Keratinocyte (primary cell): ENCODE data around the gene OR51F2. TPM values are rescaled to one million over a fixed set of nuclear protein-coding genes. Genes with fewer than 3 reads are reported as not detected.
A peak's percentile ranks its signal among the peaks of the same experiment; 100 is the strongest.

ENCODE experiments used
- DNase-seq: peaks from one replicate; pipeline ENCODE4 v3.0.0-alpha.2; 2011; ENCODE audit warnings: low read depth, missing footprints, low spot score
- FAIRE-seq: peaks from 2 replicates; lab custom pipeline; 2011; peaks lifted over from hg19 to GRCh38; lab: Jason Lieb, UNC
- H2AFZ ChIP-seq: 2 replicates; pipeline ENCODE4 v1.6.0; 2012; ENCODE audit warnings: low read length, control low read depth, inconsistent platforms; ENCODE audit not compliant: control insufficient read depth
- H3K27ac ChIP-seq: 2 replicates; pipeline ENCODE4 v1.5.1; 2011; ENCODE audit warnings: low read length; ENCODE audit not compliant: control insufficient read depth, insufficient read depth
- H3K27me3 ChIP-seq: 3 replicates; pipeline ENCODE4 v1.6.0; 2011; ENCODE audit warnings: low read length; ENCODE audit not compliant: control insufficient read depth, insufficient read depth; ENCODE audit errors: extremely low read depth
- H3K36me3 ChIP-seq, 2 experiments: 2 replicates in 1 of 2; 3 replicates in 1 of 2; pipeline ENCODE4 v1.5.1; 2011; ENCODE audit warnings: low read length in 2 of 2, mild to moderate bottlenecking in 1 of 2; ENCODE audit not compliant: control insufficient read depth in 2 of 2, insufficient read depth in 2 of 2; ENCODE audit errors: extremely low read depth in 1 of 2
- H3K4me1 ChIP-seq: 3 replicates; pipeline ENCODE4 v1.5.1; 2011; ENCODE audit warnings: low read length; ENCODE audit not compliant: control insufficient read depth, insufficient read depth; ENCODE audit errors: extremely low read depth
- H3K4me2 ChIP-seq: 3 replicates; pipeline ENCODE4 v1.6.0; 2011; ENCODE audit warnings: low read depth, low read length; ENCODE audit not compliant: control insufficient read depth, insufficient read depth; ENCODE audit errors: extremely low read depth
- H3K4me3 ChIP-seq, 3 experiments: fragments of 200-600 bp in 1 of 3; sonication (generic) in 1 of 3; 2 replicates in 2 of 3; 3 replicates in 1 of 3; pipeline ENCODE4 v1.5.1; 2011 to 2016; ENCODE audit warnings: low read length in 3 of 3, mild to moderate bottlenecking in 3 of 3, control low read depth in 2 of 3, inconsistent platforms in 1 of 3, low read depth in 1 of 3, mixed read lengths in 1 of 3, mixed run types in 1 of 3, moderate library complexity in 1 of 3; ENCODE audit not compliant: control insufficient read depth in 2 of 3, insufficient read depth in 2 of 3; ENCODE audit errors: extremely low read depth in 1 of 3
- H3K79me2 ChIP-seq: 2 replicates; pipeline ENCODE4 v1.6.0; 2012; ENCODE audit warnings: low read length; ENCODE audit not compliant: control insufficient read depth, insufficient read depth
- H3K9ac ChIP-seq: 3 replicates; pipeline ENCODE4 v1.6.0; 2011; ENCODE audit warnings: low read length; ENCODE audit not compliant: control insufficient read depth, insufficient read depth; ENCODE audit errors: extremely low read depth
- H3K9me1 ChIP-seq: 3 replicates; pipeline ENCODE4 v1.6.0; 2011; ENCODE audit warnings: low read length; ENCODE audit not compliant: control insufficient read depth, insufficient read depth; ENCODE audit errors: extremely low read depth
- H3K9me3 ChIP-seq: 2 replicates; pipeline ENCODE4 v1.5.1; 2012; ENCODE audit warnings: low read depth, low read length; ENCODE audit not compliant: control insufficient read depth
- H4K20me1 ChIP-seq: 3 replicates; pipeline ENCODE4 v1.6.0; 2011; ENCODE audit warnings: low read length; ENCODE audit not compliant: control insufficient read depth, insufficient read depth; ENCODE audit errors: extremely low read depth
- CTCF ChIP-seq, 3 experiments: IDR thresholded peaks in 1 of 3; conservative IDR thresholded peaks in 1 of 3; optimal IDR thresholded peaks in 1 of 3; 2 replicates in 2 of 3; 3 replicates in 1 of 3; pipeline versions ENCODE3 to v1.5.1; 2011; ENCODE audit warnings: low read length in 3 of 3, mild to moderate bottlenecking in 3 of 3, moderate library complexity in 2 of 3, control low read depth in 1 of 3, inconsistent platforms in 1 of 3; ENCODE audit not compliant: insufficient read depth in 2 of 3; ENCODE audit errors: extremely low read depth in 1 of 3
- EZH2 ChIP-seq: IDR thresholded peaks from one replicate; pipeline ENCODE4 v1.6.1; 2012; ENCODE audit warnings: inconsistent platforms, mild to moderate bottlenecking, low read length, moderate library complexity
- dilution Hi-C: fragments of 300-500 bp; cut with MboI; formaldehyde crosslinking; loops from one replicate; pipeline ENCODE4 v1.7.0; 2020; ENCODE audit warnings: low sequenced_read_pairs; ENCODE audit not compliant: extremely low pct_ligation_motif_present
- polyA plus RNA-seq, 5 experiments: library from polyadenylated mRNA; depleted of rRNA in 3 of 5; stranded (reverse) in 3 of 5; stranded (forward) in 1 of 5; unstranded in 1 of 5; fragments of >200 nt; gene quantifications; 1 replicate in 1 of 5; 2 replicates in 3 of 5; 3 replicates in 1 of 5; pipeline versions ENCODE4 v1.2.1 to v1.2.3, GENCODE V29; 2011 to 2012; ENCODE audit warnings: missing spikeins in 2 of 5, low read depth in 1 of 5, low replicate concordance in 1 of 5

Gene OR51F2
- polyA plus RNA-seq, 1 donor (not counting 4 experiments of a cell fraction or from before 2014, with no cell fraction given): not detected

- H3K9me1 ChIP-seq: no peaks in the 10 kb centered on the region
- no peak for TF ChIP-seq EZH2
- TF ChIP-seq CTCF (optimal IDR thresholded peaks at IDR 0.05 in 1 of 3, IDR thresholded peaks at IDR 0.05 in 1 of 3, conservative IDR thresholded peaks at IDR 0.05 in 1 of 3; ENCODE audit: extremely low read depth in 1 of 3, insufficient read depth in 2 of 3, low read length in 3 of 3): peak in 2 of 3 experiments; percentile 37 to 49
- no peaks in the 10 kb centered on the region for H3K79me2 ChIP-seq
- no peak overlapping the region for H3K4me3 ChIP-seq
- H3K27me3 ChIP-seq: no peaks in the 10 kb centered on the region
- H3K4me1 ChIP-seq: no peaks in the 10 kb centered on the region
- no peak overlapping the region for H2AFZ ChIP-seq
- H3K4me2 ChIP-seq: no peak overlapping the region
- H3K36me3 ChIP-seq: no peaks in the 10 kb centered on the region
- no peak overlapping the region for H3K27ac ChIP-seq
- DNase-seq: no peak
- dilution Hi-C loops: no loop called here
- H3K9me3 ChIP-seq: no peaks in the 10 kb centered on the region
- H4K20me1 ChIP-seq: no peaks in the 10 kb centered on the region
- no peak for FAIRE-seq
- no peak overlapping the region for H3K9ac ChIP-seq
Observed at GRCh38 chr11:4826425-4826824, 5.3 kb downstream of the OR51F2 start.

GRCh38 chr11:4830346-4830745 lies 9.2 kb downstream of the OR51F2 start:
- DNase-seq: no peak

More at GRCh38 chr11:4830346-4830745, 9.2 kb downstream of the OR51F2 start:
- Histone ChIP-seq H3K4me3 (no peak overlapping the region), H3K4me2 (no peak overlapping the region), H3K36me3 (no peaks in the 10 kb centered on the region), H3K27me3 (no peaks in the 10 kb centered on the region), H2AFZ (no peak overlapping the region), H3K4me1 (no peaks in the 10 kb centered on the region), H4K20me1 (no peaks in the 10 kb centered on the region), H3K27ac (no peak overlapping the region), H3K9me3 (no peaks in the 10 kb centered on the region), H3K9ac (no peak overlapping the region), H3K79me2 (no peaks in the 10 kb centered on the region), H3K9me1 (no peaks in the 10 kb centered on the region)
- no peak for FAIRE-seq
- TF ChIP-seq CTCF (optimal IDR thresholded peaks at IDR 0.05 in 1 of 3, IDR thresholded peaks at IDR 0.05 in 1 of 3, conservative IDR thresholded peaks at IDR 0.05 in 1 of 3; ENCODE audit: extremely low read depth in 1 of 3, insufficient read depth in 2 of 3, low read length in 3 of 3): no peak
- dilution Hi-C loops: no loop called here
